Loucy (cell line): ENCODE results near the gene LMF1.

Source experiments
- EZH2phosphoT487 ChIP-seq: fragments of 200-600 bp; IDR thresholded peaks from 2 replicates; pipeline ENCODE4 v1.6.1; 2018; ENCODE audit warnings: antibody characterized with exemption, mild to moderate bottlenecking, moderate library complexity, borderline replicate concordance
- TF ChIP-seq, protein P1 (sequence below): fragments of 200-600 bp; sonication (generic); conservative IDR thresholded peaks from 2 replicates; pipeline ENCODE4 v1.5.1; 2014; ENCODE audit warnings: mild to moderate bottlenecking, antibody characterized with exemption, low read length

DNA sequence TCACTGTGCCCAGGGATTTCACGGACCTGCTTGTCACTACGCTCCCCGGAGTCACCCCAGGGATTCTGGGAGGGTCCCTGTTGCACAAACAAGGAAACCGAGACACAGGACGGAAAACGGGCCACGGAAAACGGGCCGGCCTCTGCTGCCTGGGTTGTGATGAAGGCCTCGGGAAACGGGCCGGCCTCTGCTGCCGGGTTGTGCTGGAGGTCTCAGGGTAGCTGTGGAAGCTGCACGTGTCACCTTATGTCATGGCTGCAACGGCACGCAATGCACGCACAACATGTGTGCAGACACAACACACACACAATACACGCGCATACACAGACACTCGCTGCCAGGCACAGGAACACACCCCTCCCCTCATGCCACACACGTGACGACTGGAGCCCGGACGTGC, 143.3 kb downstream of the LMF1 start:
- TF ChIP-seq, protein P1, sequence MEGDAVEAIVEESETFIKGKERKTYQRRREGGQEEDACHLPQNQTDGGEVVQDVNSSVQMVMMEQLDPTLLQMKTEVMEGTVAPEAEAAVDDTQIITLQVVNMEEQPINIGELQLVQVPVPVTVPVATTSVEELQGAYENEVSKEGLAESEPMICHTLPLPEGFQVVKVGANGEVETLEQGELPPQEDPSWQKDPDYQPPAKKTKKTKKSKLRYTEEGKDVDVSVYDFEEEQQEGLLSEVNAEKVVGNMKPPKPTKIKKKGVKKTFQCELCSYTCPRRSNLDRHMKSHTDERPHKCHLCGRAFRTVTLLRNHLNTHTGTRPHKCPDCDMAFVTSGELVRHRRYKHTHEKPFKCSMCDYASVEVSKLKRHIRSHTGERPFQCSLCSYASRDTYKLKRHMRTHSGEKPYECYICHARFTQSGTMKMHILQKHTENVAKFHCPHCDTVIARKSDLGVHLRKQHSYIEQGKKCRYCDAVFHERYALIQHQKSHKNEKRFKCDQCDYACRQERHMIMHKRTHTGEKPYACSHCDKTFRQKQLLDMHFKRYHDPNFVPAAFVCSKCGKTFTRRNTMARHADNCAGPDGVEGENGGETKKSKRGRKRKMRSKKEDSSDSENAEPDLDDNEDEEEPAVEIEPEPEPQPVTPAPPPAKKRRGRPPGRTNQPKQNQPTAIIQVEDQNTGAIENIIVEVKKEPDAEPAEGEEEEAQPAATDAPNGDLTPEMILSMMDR, result no peak
- TF ChIP-seq EZH2phosphoT487, result no peak
